ENCODE results near the gene RNF19B. TPM values are rescaled to one million over a fixed set of nuclear protein-coding genes. Genes with fewer than 3 reads are reported as not detected.

Gene RNF19B
- polyA plus RNA-seq, 4 donors: 15.4 to 18.0 (median 16.6) TPM

DNA sequence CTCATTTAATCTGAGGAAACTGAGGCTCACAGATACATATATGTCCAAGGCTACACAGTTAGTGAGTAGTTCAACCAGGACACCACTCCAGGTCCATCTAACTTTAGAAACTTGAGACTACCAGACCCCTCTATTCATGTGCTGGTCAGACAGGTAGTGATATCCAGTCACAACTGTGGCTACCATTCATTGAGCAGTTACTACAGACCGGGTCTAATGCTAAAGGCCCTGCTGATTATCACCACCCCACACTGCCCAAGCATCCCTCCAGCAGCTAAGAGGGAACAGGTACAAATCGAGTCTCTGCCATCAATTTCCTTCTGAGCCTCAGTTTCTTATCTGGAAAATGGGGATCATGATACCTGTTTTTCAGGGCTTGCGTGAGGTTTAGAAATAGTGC, 73.0 kb downstream of the RNF19B start:
- DNase-seq (ENCODE audit: low read depth in 4 of 4, low spot score in 3 of 4): no peak

DNA sequence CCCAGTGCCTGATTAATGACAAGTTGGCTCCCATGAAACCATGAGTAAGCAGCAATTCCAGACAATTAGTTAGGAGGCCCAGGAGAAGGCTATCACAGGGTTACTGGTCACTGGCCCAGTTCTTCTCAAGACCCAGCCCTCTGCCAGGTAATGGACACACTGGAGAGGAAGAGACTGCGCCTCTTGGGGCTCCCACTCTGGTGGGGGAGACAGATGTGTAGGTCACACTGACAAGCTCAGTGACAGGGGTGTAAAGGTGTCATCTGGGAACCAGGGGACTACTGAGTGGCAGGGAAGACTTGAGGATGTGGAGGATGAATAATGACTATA, 73.4 kb downstream of the RNF19B start:
- no peak for DNase-seq (ENCODE audit: low read depth in 4 of 4, low spot score in 3 of 4)

DNA sequence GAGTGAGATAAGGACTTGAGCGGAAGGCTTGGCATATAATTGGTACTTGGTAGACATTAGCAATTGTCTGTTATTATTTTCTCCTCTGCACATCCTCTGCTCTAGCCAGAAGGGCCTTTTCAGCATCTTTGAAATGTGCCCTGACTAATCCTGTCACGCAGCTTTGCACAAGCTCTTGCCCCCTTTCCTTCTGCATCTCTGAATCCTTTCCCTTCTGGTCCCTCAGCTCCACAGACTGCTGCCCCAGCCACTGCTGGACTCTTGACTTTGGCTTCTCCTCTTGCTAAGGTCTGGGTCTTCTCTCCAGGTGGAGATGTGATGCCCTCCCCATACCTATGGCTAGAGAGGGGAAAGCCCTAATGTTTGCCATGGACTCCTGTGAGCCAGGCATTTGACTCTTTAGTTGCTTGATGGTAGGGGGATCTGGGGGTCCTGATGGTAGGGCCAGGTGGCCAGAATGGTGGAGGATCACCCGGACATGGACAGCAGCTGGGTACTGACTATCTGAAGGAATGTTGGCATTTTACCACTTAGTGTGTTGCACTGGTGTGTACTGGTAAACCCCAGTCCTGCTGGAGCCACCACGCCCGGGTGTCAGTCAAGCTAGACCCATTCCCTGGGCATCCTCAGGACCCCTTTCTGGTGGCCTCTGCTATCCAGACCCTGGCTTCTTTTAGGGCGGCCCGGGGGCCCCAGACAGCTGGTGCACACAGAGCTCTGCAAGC, 73.9 kb downstream of the RNF19B start:
- no peak for DNase-seq (ENCODE audit: low read depth in 4 of 4, low spot score in 3 of 4)

DNA sequence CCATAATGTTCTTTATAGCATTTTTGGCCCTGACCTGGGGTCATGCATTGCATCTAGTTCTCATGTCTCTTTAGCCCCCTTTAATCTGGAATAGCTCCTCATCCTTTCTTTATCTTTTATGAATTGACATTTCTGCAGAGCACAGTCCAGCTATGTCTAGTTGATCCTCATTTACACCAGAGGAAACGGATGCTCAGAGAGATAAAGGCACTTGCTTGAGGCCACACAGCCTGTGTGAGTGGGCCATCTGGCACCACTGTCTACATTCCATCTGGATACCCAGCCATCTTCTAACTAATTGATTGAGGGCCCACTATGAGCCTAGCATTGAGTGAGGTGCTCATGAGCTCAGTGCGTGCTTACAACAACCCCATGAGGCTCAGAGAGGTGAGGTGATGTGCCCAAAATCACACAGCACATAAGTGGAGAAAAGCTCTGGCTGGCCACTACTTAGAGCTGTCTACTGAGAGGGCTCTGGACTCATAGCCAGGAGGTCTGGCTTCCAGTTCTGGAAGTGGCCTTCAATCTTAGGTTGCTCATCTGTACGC, 74.8 kb downstream of the RNF19B start:
- DNase-seq (ENCODE audit: low read depth in 4 of 4, low spot score in 3 of 4): no peak

DNA sequence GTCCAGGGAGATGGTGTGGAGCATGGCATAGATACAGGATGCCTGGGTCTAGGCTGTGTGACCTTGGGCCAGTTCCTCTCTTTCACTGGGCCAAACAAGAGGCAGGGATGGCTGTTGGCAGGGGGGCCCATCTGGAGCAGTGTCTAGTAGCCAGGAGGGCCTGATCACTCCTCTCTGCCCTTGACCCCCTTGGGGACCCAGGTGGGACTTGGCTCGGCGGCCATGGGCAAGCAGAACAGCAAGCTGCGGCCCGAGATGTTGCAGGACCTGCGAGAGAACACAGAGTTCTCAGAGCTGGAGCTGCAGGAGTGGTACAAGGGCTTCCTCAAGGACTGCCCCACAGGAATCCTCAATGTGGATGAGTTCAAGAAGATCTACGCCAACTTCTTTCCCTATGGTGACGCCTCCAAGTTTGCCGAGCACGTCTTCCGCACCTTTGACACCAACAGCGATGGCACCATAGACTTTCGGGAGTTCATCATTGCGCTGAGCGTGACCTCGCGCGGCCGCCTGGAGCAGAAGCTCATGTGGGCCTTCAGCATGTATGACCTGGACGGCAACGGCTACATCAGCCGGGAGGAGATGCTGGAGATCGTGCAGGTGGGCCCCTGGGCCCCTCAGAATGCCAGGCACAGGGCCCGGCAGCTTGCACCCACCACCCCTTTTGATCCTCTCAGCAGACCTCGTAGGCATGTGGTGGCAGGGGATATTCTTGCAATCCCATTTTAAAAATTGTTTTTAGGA, 75.8 kb downstream of the RNF19B start:
- DNase-seq (ENCODE audit: low read depth in 4 of 4, low spot score in 3 of 4): no peak

DNA sequence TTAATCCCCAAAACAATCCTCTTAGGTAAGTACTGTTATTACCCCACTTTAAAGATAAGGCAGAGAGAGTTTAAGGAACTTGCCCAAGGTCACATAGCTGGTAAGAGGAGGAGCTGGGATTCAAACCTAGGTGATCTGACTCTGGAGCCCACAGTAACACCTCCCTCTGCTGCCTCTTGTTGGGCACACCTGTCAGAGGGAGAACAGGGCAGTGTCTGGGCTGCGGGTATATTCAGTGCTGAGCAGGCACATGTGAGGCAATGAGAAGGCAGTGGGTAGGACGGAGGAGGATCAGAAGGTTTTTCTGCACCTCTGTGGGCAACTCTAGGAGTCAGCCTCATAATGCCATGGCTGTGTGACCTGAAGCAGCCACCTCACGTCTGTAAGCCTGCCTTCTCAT, 76.5 kb downstream of the RNF19B start:
- DNase-seq (ENCODE audit: low read depth in 4 of 4, low spot score in 3 of 4): no peak

DNA sequence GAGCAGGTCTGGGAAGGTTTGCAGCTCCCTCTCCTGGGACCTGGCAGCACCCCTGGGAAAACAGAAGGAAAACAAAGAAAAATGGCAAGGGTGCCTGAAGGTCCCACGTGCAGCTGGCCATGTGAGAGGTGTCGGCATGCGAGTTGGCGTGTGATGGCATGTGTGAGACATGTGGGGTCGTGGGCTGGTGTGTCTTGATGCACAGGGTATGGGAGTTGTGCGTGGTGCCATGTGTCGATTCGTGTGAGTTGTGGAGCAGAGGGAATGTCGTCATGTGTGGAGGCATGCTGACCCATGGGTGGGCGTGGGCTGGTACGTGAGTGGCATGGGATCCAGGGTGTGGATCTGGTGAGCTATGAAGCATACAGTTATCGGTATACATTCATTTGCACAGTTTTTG, 77.0 kb downstream of the RNF19B start:
- DNase-seq (ENCODE audit: low read depth in 4 of 4, low spot score in 3 of 4): no peak

DNA sequence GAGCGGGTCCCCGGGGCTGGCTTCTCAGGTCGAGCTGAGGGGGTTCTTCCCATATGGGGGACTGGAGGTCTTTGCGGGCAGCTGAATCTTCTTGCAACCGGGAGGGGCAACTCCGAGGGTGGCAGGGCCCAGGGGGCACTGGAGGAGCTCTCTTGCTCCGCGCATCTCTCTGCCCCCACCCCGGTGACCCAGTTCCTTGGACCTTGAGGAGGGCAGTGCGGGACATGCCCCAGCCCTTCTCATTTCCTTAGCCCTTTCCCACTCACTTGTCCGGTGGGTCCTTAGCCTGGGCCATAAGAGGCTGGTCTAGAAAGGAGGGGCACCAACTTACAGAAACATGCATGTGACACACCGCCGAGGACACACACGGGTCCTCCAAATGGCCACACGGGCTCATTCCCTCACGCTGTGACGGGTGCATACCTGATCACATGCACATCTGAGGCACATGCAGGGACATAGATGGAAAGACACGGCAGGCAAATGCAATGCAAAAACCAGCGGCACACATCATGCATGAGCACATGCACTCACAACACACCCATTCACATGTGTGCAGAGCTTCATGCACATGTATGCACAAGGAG, 77.7 kb downstream of the RNF19B start:
- DNase-seq (ENCODE audit: low read depth in 4 of 4, low spot score in 3 of 4): no peak

Other genes with a start within 250 kb of the RNF19B start
- 10 to 100 TPM; 53.6 to 69.5 (median 59.9) TPM for gene YARS1, start 147.5 kb downstream of the RNF19B start, polyA plus RNA-seq (ENCODE audit: insufficient read length in 4 of 4)
- 10 to 100 TPM; 33.5 to 47.6 (median 37.9) TPM for gene S100PBP, start 147.2 kb downstream of the RNF19B start, polyA plus RNA-seq (ENCODE audit: insufficient read length in 4 of 4)
- gene FNDC5, start 93.9 kb downstream of the RNF19B start, polyA plus RNA-seq (ENCODE audit: insufficient read length in 4 of 4): 10 to 100 TPM; 44.6 to 94.3 (median 60.2) TPM
- gene HPCA, start 78.3 kb downstream of the RNF19B start, polyA plus RNA-seq (ENCODE audit: insufficient read length in 4 of 4): 1 to 10 TPM in 2 of 4 donors, under 1 TPM in 2; 0.56 to 1.4 (median 1.0) TPM
- gene TMEM54, start 63.4 kb downstream of the RNF19B start, polyA plus RNA-seq (ENCODE audit: insufficient read length in 4 of 4): 10 to 100 TPM in 2 of 4 donors, 1 to 10 TPM in 2; 8.7 to 17.9 (median 11.1) TPM
- gene AK2, start 72.1 kb upstream of the RNF19B start, polyA plus RNA-seq (ENCODE audit: insufficient read length in 4 of 4): 100 to 1,000 TPM; 133 to 230 (median 201) TPM
- 1 to 10 TPM; 5.9 to 9.4 (median 7.8) TPM for gene AZIN2, start 116.3 kb upstream of the RNF19B start, polyA plus RNA-seq (ENCODE audit: insufficient read length in 4 of 4)
- 10 to 100 TPM in 1 of 4 donors, 1 to 10 TPM in 3; 5.8 to 10.6 (median 8.0) TPM for gene TRIM62, start 217.2 kb upstream of the RNF19B start, polyA plus RNA-seq (ENCODE audit: insufficient read length in 4 of 4)

Data from left renal pelvis (tissue), 4 donors.